KOPT-K1 (cell line): ENCODE results near the gene LYL1.

Experiments
- H3K27ac ChIP-seq: fragments of 200-600 bp; sonication (generic); 2 replicates; pipeline ENCODE4 v1.5.1; 2016; ENCODE audit warnings: antibody characterized with exemption, mild to moderate bottlenecking, low read depth, low read length; ENCODE audit not compliant: poor library complexity, severe bottlenecking
- H3K36me3 ChIP-seq: fragments of 200-600 bp; sonication (generic); 2 replicates; pipeline ENCODE4 v1.5.1; 2017; ENCODE audit warnings: antibody characterized with exemption, mild to moderate bottlenecking, low read length, moderate library complexity; ENCODE audit not compliant: insufficient read depth
- H3K9me3 ChIP-seq: fragments of 200-600 bp; sonication (generic); 2 replicates; pipeline ENCODE4 v1.5.1; 2017; ENCODE audit warnings: antibody characterized with exemption, low read length, mild to moderate bottlenecking; ENCODE audit not compliant: insufficient read depth, poor library complexity, severe bottlenecking

Gene LYL1

DNA sequence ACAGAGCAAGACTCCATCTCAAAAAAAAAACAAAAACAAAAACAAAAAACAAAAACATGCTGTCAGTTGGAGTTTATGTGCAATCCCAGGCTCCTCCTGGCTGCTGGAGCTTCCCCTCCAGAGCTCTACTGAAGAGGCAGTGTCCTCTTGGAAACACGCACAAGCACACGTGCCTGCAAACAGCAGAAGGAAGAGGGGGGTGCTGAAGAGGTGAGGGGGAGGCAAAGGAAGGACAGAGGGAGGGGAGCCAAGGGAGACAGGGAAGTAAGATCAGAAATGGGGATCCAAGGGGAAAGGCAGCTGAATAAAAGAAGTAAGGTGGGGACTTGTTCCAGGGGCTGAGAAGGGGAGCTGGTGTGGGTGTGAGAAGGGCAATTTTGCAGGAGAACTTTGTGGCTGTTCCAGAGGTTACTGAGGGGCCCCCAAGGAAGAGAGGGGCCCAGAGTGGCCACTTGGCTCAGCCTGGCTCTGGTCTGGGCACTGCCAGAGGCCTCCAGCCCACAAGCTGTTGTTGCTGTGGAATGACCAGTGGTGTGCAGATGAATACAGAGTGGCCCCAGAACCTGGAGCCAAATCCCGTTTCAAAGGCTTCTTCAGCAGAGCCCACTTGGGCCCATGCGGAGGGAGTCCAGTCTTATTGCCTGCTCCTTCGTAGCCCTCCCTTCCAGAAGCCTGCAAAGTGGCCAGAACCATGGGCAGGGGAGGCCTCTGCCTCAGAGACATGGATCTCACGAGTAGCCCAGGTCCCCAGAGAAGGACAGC, 34.4 kb downstream of the LYL1 start:
- no peaks in the 10 kb centered on the region for H3K36me3 ChIP-seq
- H3K9me3 ChIP-seq: no peaks in the 10 kb centered on the region
- H3K27ac ChIP-seq: no peak overlapping the region

DNA sequence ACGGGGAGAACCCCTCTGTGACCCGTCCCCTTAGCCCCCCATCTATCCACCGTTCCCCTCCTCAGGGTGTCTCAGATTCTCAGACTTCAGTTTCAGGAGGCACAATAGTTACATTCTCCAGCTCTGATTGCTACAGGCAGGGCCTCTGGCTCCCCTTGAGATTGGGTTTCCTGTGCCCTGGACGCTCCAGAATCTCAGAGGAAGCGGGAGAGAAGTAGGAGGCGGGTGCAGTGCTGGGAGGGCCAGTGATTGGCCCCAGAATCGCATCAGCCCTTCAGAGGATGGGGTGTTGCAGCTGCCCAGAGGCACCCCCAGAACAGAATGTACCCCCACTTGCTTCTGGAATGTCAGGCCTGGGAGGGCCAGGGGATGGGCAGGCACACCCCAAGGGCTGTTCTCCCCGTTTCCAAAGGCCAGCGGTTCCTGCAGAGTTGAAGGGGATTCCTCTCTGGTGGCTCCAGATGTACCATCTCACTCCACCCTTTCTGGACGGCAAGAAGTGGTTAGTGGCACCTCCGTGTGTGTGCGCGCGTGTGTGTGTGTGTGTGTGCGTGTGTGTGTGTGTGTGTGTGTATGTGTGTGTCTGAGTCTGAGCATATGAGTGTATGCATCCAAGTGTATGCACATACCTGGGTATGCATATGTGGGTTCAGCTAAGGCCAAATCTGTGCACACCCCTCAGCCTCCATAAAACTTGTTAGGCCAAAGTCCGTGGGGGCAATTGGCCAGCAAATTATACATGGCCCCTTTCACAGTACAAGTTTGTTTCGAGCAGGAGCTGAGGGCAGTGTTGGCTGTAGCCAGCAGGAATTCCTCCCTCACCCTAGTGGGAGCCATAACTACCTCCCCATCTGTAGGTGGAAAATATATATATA, 35.5 kb downstream of the LYL1 start:
- Histone ChIP-seq H3K36me3 (no peaks in the 10 kb centered on the region), H3K9me3 (no peaks in the 10 kb centered on the region), H3K27ac (no peak overlapping the region)

DNA sequence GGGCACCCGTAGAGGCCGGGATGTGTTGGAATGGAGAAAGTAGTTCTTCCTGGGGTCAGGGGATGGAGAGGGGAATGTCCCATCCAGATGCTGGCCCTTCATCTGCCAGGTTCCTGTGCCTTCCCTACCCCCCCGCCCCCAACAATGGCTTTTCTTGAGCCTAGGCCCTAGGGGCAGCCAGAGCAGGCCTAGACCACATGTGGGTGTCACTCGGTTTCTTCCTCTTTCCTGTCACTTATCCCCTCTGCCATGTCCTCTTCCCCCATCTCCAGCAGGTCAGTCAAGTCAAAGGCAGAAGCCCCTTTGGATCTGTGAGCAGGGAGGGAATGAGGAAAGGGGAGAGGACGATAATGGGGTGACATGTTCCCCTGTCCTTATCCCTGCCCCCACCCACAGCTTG, 36.4 kb downstream of the LYL1 start:
- no peaks in the 10 kb centered on the region for H3K9me3 ChIP-seq
- no peak overlapping the region for H3K27ac ChIP-seq
- no peaks in the 10 kb centered on the region for H3K36me3 ChIP-seq

DNA sequence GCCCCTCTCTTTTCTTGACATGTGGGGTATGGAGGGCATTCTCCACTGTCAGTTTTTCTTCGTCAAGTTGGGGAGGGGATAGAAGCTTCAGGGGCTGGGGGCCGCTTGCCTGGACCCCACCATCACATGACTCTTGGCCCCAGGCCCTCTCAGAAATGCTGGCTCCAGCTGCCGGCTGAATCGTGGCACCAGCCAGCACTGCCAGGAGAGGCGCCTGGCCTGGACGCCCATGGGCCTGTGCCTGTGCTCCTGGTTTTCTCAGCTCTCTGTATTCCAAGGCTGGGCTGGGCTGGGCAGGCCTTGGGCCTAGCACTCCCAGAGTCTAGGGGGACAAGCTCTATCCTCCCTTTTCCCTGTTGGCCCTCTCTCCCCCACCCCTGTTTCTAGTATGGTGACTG, 38.6 kb downstream of the LYL1 start:
- Histone ChIP-seq H3K36me3 (no peaks in the 10 kb centered on the region), H3K27ac (no peak overlapping the region), H3K9me3 (no peaks in the 10 kb centered on the region)

DNA sequence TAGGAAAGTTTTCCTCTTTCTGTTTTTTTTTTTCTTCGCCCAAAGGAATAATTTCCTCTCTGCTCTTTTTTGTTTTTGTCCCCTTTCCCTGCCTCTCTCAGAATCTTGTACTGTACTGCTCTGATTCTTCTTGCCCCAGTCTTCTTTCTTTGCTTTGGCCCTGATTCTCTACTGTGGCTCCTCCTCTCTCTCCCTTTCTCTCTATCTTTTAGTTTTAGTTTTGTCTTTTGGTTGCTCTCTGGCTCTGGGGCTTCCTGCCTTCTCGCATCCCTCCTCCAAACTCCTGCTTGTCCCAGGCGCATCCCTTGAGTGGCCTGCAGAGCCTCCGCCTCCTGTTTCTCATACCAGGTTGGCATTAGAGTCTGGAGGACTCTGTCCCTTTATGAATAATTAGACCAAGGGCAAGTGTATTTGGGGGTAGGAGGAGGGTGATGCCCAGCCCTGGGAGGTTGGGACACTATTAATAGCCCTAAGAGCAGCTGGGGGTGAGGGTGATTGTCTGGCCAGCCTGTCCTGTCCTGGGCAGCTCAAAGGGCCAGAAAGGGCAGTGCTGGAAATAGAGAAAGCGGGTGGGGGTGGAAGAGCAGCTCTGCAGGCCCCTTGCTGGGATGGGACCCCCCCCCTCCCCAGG, 39.1 kb downstream of the LYL1 start:
- Histone ChIP-seq H3K36me3 (no peaks in the 10 kb centered on the region), H3K27ac (no peak overlapping the region), H3K9me3 (no peaks in the 10 kb centered on the region)

DNA sequence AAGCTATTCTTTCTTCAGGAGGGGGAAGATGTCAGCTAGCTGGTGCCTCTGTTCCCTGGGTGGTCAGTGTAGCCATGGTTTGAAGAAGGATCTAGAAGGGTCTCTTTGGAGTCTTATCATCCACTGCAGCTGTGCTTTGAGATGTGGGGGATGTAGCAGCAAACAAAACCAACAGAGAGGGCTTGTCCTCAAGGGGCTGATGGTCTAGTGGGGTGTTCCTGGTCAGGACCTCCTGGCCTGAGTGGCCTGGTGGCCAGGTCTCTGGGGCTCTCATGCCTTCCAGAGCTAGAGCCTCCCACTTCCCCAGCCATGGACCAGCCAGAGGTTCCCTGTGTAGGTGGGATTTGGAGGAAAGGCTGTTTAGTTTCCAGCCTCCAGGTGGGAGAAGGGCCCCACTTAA, 40.3 kb downstream of the LYL1 start:
- Histone ChIP-seq H3K36me3 (no peaks in the 10 kb centered on the region), H3K9me3 (no peaks in the 10 kb centered on the region), H3K27ac (no peak overlapping the region)

DNA sequence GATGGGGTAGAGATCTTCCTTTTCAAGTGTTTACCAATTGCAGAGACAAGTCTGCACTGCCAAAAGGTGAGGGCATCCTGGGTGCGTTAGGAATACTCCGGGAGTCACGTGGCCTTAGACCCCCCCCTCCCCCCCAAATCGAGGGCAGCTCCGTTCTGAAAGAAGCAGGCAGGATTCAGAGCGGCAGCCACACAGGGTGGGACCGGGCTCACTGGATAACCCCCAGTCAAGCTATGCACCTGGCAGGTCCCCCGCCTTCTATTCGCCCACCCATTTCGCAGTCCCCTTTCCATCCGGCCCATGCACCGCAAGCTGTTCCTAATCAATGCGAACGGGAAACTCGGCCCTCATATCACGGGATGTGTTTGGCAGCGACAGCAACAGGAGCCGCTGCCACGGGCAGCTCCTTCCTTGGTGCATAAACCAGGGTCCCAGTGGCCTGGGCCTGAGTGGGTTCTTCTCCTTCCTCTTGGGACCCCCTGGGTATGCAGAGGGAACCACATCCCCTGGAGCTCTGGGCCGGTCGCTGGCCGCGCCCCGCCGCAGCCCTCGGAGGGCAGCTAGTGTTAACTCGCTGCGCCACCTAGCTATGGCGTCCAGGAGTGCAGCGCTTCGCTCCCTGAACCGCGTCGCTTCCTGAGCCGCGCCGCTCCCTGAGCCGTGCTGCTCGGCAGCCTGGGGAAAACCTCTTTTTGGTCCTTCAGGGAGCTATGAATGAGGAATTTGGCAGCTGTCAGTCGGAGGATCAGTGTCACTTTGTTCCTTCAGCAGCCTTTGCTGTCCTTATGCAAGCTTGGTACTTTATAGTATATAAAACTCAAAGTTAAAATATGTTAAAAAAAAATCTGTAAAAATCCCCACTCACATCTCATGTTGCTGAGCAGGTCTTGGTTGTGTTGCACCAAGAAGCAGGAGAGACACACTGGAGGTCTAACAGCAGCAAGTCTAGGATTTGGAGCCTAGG, 41.4 kb downstream of the LYL1 start:
- Histone ChIP-seq H3K36me3 (no peaks in the 10 kb centered on the region), H3K27ac (no peak overlapping the region), H3K9me3 (no peaks in the 10 kb centered on the region)

DNA sequence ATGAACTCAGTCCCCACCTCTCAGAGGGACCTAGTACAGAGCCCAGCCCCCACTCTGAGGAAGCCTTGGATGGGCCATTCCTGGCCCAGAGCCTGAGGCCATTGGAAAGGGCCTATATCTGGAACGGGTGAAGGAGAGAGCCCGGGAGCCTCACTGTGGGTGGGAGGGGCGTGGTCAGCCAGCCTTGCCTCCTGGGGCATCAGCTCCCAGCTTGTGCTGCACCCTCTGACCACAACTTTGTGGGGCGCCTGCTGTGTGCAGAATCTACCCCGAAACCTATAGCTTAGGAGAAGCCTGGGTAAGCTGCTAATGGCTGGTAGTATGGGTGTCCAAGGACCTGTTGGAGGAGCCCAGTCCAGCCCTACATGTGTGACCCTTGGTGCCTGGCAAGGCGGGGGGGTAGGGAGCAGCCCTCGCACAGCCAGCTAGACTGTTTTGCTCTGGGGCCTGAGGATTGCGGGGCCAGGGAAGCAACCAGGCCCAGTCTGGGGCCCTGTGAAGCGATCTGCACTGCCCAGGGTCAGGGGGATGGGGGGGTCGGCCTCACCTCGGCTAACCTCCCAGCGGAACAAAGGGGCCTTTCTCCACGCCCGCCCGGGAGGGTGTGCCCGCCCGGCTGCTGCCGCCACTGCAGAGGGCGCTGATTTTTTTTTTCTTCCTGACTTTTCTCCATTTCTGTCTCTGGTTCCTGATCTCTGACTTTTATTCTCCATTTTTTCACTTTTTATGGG, 42.3 kb downstream of the LYL1 start:
- Histone ChIP-seq H3K9me3 (no peaks in the 10 kb centered on the region), H3K27ac (no peak overlapping the region), H3K36me3 (no peaks in the 10 kb centered on the region)

DNA sequence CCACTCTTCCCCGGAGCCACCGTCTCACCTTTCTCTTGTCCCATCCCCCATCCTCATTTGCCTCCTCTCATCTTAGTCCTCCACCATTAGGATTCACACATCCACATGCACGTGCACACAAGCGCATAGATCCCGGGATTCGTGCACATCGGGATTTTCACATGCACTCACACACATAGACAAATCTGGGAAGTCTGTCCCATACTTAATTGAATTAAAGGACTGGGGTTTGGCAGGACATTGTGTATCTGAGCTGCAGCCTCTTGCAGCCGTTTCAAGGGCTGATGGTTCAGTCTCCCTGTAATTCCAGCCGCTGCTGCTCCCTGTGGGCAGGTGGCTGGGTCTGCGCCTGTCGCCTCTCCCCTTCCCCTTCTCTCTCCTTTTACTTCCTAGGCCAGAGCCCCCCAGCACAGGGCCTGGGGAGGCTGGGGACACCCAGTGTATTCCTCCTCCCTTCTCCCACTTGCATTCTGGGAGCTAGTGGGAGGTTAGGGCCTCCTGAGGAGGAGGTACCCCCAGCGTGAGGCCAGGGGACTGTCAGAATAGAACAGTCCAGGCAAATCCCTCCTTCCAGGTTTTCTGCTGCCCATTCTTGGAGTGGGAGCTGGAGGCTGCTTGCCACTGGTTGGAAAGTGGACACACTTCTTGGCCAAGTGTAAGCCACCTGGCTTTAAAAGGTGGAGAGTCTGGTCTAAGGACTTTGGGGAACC, 43.6 kb downstream of the LYL1 start:
- no peak overlapping the region for H3K27ac ChIP-seq
- H3K9me3 ChIP-seq: no peaks in the 10 kb centered on the region
- H3K36me3 ChIP-seq: no peaks in the 10 kb centered on the region

DNA sequence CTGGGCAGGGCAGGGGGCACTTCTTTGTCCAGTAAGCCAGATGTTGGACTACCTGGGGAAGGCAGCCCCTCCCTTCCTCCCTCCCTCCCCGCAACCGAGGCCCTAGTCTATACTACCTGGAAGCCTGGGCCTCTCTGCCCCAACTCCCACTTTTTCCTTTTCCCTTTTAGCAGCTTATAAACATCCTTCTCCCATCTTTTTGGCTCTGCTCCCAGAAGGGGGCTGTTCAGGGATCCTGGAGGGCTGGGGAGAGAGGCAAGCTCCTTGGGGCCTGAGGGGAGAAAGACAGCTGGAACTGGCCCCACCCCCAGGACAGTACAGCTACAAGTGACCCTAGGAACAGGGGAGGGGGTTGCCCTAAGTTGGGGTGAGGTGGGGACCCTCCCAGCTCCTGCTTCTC, 44.9 kb downstream of the LYL1 start:
- H3K27ac ChIP-seq: no peak overlapping the region
- no peaks in the 10 kb centered on the region for H3K36me3 ChIP-seq
- H3K9me3 ChIP-seq: no peaks in the 10 kb centered on the region

DNA sequence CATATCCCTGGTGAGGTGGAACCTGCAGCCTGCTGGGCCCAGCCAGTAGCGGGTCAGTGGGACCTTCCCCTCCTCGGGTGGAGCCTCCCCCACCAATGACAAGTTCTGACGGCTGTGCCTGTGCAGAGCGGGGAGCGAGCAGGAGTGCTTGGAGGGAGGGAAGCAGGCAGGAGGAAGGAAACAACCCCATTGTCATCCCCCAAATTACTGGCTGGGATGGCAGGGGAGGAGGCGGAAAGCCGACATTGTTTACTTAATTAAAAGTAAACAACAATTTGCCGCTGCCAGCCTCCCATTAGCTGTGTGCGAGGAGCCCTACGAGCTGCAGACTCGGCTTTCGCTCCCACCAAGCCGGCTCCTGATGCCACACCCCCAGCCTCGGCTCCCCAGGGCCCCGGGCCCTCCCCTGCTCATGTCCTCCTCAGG, 45.5 kb downstream of the LYL1 start:
- Histone ChIP-seq H3K36me3 (no peaks in the 10 kb centered on the region), H3K9me3 (no peaks in the 10 kb centered on the region), H3K27ac (no peak overlapping the region)

DNA sequence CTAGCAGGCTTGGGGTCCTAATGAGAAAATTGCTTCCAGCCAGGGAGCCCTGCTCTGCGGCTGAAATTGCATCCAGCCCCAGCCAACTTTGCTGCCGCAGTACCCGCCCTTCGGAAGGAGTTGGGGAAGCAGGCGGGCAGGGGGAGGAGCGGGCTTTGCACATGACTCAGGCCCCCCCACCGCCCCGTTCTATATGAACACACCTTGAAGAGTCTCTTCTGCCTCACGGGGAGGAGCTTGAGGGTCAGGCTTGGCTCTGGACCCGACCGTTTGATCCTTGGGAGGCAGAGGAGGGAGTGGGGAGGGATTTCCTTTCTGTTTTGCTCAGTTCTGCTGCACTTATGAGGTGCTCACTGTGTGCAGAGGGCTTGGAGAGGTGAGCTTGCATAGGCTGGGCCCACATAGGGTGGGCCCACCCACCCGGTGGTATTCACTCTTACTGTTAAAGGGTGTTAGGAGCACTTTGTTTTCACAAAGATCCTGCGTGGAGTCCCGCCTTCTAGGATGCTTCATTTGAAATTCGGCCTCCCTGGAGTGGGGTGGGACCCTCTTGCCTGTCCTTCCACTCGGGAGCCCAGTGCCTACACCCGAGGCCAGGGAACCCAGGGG, 46.5 kb downstream of the LYL1 start:
- Histone ChIP-seq H3K9me3 (no peaks in the 10 kb centered on the region), H3K27ac (no peak overlapping the region), H3K36me3 (no peaks in the 10 kb centered on the region)
